Ovary (tissue), 3 donors: ENCODE results near the gene TRAPPC2L.

Experiments
- CTCF ChIP-seq, 3 donors: fragments of 450-650 bp in 2 of 3; fragments of 200-600 bp in 1 of 3; IDR thresholded peaks; one replicate each; pipeline versions ENCODE4 v1.5.1 to v1.8.0; 2016 to 2022; ENCODE audit warnings: antibody characterized with exemption in 3 of 3, mild to moderate bottlenecking in 1 of 3
- POLR2A ChIP-seq: fragments of 450-650 bp; IDR thresholded peaks from one replicate; pipeline ENCODE4 v1.6.1; 2017; ENCODE audit warnings: antibody characterized with exemption, mild to moderate bottlenecking, moderate library complexity
- donor health status: DM: no; HTN: no; CAD: no.

GRCh38 chr16:88911946-88912310, 55.0 kb downstream of the TRAPPC2L start:
- TF ChIP-seq CTCF (IDR thresholded peaks at IDR 0.05) = no peak
- TF ChIP-seq POLR2A = no peak
